Epidermal melanocyte (primary cell): ENCODE measurements around the gene ACOD1.
"Not testable (repeated sequence)": the region's sequence is repeated elsewhere in the genome, so short reads cannot be mapped to it uniquely, and the experiment has no call there.

Experiments
- DNase-seq: peaks from one replicate; pipeline ENCODE4 v3.0.0; 2011; ENCODE audit warnings: low spot score; ENCODE audit not compliant: insufficient read length

Gene ACOD1

DNA sequence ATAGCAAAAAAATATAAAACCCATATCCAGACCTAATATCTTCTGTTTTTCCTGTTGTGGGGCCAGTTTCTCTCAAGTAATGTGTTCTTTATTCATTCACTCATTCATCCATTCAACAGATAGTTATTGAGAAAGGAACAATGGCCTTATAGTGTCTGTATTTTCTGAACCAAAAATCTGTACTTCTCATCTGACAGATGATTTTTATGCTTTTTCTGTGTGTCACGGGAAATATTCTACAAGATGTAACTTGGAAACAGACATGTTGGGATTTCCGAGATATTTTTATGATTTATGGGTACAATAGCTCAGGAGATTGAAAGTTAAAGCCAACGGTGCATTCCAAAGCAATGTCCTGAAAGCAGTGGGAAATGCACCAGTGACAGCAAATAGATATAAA is 5.7 kb downstream of the ACOD1 start:
- DNase-seq, result no peak

GRCh38 chr13:76954538-76954937 is 6.2 kb downstream of the ACOD1 start:
- DNase-seq, result no peak

DNA sequence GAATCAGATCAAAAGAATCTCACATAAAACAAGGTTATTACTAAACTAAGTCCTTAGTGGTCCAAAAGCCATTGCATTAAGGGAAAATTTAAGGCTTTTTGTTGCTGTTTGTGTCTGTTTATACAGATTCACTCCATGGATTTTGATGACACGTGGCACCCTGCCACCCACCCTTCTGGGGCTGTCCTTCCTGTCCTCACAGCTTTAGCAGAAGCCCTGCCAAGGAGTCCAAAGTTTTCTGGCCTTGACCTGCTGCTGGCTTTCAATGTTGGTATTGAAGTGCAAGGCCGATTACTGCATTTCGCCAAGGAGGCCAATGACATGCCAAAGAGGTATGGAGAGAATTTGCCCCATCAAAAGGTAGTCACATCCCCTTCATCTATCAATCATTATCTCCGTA is 6.9 kb downstream of the ACOD1 start:
- no peak for DNase-seq

DNA sequence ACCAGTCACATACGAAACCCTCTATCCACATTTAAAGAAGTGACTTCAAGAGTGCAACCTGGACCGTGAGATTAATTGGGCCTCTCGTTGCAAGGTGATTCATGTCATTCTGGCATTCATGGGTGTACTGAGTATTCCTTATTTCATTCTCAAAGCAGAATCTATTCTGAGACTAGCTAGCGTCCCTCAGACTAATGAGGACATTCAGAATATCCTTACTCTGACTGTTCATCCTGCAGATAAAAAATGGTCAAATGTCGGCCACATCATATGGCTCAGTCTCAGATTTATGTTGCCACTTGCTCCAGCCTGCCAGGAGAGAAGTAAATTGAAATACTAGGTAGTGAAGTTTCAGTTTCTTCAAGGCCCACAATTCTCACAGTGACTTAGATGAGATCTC is 7.3 kb downstream of the ACOD1 start:
- no peak for DNase-seq

DNA sequence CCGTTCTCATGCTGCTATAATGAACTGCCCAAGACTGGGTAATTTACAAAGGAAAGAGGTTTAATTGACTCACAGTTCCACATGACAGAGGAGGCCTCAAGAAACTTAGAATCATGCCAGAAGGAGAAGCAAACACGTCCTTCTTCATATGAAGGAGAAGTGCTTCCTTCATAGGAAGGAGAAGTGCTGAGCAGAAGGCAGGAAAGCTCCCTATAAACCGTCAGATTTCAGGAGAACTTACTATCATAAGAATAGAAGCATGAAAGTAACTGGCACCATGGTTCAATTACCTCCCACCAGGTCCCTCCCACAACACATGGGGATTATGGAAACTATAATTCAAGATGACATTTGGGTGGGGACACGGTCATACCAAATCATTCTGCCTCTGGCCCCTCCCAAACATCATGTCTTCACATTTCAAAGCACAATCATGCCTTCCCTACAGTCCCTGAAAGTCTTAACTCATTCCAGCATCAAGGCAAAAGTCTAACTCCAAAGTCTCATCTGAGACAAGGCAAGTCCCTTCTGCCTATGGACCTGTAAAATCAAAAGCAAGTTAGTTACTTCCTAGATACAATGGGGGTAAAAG is 10.6 kb downstream of the ACOD1 start:
- DNase-seq, result no peak

DNA sequence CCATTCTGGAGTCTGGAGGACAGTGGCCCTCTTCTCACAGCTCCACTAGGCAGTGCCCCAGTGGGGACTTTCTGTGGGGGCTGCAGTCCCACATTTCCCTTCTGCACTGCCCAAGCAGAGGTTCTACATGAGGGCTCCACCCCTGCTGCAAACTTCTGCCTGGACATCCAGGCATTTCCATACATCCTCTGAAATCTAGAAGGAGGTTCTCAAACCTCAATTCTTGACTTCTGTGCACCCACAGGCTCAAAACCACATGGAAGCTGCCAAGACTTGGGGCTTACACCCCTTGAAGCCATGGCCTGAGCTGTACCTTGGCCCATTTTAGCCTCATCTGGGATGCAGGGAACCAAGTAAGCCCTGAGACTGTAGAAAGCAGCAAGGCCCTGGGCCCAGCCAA is 11.4 kb downstream of the ACOD1 start:
- not testable (repeated sequence) for DNase-seq

- peak; percentile 84 for DNase-seq
Observed at GRCh38 chr13:76965759-76966421, 17.6 kb downstream of the ACOD1 start.

GRCh38 chr13:76967031-76967430 is 18.7 kb downstream of the ACOD1 start:
- DNase-seq, result no peak

GRCh38 chr13:76968041-76968440 is 19.7 kb downstream of the ACOD1 start:
- DNase-seq, result no peak

DNA sequence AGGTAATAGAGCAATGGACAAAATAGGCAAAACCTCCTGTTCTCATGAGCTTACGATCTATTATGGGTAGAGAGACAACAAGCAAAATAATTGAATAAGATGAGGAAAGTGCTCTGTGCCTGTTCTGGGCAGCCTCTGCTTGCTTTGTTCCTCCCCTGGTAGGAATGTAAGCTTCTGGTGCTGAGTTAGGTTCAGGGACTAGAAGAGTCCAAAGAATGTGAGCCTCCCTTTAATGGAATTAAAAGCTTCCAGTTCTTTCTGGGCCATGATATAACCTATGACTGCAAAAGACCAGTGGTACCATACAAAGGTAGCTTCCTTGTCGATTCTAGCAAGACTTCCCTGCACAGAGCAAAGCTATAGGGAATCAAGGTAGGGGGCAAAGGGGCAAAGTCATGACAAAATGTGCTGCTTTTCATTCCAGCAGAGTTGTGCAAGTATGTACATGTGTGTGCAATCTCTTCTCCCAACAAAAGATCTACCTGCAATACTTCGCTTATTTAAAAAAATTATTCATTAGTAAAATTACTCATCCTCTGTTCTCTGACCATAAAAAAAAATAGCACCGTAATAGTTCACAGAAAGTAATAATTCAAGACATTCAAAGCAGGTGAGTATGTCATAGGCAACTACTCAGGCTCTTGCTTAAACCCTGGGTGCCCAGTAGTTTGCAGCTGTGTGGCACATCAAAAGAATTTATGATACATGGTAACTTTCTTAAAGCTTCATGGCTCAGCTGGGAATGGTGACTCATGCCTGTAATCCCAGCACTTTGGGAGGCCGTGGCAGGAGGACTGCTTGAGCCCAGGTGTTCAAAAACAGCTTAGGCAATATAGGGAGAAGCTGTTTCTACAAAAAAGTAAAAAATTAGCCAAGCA is 21.4 kb downstream of the ACOD1 start:
- DNase-seq, result no peak

- DNase-seq, result no peak
Observed at GRCh38 chr13:76971215-76971614, 22.9 kb downstream of the ACOD1 start.

DNA sequence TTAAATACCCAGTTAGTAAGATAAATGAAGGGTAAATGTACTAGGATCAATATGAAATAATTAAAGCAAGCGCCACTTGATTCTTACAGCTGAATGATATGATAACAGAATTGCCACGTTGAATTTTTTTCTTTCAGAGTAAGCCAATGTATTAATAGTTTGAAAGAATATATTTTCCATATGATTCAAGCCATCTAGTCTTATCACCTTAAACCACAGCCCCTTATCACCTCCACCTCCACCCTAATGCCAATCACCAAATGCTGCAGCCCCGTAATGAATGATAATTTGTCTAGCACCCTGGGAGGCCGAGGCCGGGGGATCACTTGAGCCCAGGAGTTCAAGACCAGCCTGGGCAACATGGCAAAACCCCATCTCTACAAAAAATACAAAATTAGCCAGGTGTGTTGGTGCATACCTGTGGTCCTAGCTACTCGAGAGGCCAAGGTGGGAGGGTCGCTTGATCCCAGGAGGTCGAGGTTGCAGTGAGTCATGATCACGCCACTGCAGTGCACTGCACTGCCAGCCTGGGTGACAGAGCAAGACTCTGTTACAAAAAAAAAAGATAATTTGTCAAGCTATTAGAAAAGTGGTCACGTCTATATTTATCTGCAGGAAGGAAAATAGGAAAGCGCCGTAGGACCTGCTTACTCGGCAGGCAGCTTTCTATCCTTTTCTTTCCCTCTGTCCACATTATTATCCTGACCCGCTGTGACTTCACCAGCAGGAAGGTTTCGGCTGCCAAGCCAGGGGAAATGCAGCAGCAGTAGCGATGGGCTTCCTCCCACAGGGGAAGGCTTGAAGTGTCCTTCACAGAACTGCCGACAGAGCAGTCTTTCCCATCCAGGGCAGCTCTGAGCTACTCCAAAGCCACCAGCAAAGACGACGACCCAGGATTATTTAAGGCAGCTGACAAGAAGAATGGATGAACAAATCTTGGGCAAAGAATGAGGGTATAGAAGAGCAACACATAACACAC is 23.8 kb downstream of the ACOD1 start:
- no peak for DNase-seq

GRCh38 chr13:76973920-76974617 is 25.8 kb downstream of the ACOD1 start:
- DNase-seq, result no peak

DNA sequence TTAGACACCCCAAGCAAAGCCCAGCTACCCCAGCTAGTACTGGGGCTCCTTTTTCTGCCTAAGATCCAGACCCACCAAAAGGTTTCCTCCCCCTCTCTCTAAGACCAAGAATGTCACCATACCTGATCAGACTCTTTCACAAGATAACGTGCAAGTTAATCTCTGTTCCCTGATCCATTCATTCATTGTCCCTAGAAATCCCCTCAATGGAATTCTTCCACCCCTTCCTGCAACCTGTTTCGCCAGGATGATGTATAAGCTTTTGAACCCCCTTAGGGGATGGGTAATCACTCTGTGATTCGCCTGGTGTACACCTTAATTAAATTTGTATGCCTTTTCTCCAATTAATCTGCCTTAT is 26.3 kb downstream of the ACOD1 start:
- no peak for DNase-seq

DNA sequence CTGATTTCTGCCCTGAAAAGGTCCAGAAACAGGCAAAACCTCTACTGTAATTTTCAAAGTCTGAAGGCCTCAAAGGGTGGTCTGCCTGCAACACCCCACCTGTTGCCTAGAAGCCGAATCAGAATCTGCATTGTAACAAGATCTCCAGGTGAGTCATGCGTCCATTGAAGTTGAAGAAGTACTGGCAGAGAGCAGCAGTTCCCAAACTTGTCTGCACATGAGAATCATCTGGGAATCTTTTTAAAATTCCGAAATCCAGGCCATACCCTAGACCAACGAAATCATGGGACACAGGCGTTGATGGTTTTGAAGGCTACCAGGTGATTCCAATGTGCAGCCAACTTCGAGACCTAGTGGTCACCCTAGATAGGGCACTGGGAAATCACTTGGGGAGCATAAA is 27.6 kb downstream of the ACOD1 start:
- DNase-seq, result no peak

DNA sequence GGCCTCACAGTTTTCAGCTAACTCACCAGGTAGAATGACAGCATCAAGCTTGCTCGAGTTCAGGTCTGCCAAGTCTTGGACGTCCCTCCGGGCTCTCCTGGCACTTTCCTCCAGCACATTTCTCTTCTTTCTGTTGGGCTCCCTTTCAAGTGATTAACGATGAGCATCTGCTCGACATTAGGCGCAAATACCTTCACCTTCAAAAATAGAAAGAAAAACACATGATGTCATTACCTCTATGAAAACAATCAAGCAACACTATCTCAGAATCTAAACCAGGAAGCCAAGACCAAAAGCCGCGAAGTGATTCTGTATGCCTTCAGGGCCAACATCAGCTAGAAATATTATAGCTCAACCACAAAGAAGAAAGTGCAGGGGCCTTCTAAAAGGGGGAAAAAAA is 28.2 kb downstream of the ACOD1 start:
- DNase-seq, result no peak

GRCh38 chr13:76976929-76977328 is 28.6 kb downstream of the ACOD1 start:
- DNase-seq, result no peak

GRCh38 chr13:76980075-76980718 is 31.9 kb downstream of the ACOD1 start:
- peak; percentile 77 for DNase-seq

DNA sequence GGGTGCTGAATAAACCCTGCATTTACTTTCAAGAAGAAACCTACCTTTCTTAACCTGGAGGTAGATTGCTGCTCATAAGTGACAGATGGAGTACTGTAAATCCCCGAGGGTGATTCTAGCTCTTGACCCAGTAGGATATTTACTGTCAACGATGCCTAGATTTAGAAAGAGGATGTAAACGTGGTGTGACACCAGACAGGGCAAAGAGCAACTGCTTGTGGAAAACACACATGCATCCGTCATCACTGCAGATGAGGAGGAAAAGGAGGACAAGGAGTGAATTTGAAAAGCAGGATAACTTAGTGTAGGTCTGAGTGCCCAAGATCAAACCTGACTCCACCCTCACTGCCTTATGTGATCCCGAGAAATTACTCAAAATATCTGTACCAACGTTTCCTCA is 33.8 kb downstream of the ACOD1 start:
- no peak for DNase-seq

DNA sequence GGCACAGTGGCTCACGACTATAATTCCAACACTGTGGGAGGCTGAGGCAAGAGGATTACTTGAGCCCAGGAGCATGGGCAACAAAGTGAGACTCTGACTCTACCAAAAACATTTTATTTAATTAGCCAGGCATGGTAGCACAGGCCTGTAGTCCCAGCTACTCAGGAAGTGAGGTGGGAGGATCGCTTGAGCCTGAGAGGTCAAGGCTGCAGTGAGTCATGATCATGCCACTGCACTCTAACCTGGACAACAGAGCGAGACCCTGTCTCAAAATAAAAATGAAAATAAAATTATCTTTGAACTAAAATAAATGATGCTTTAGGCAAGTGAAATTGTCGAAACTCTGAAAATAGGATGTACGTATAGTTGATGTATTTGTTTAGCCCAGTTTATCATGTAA is 35.4 kb downstream of the ACOD1 start:
- no peak for DNase-seq
